GM12891 (cell line): ENCODE measurements around the gene PELI1.

Experiments
- PAX5 ChIP-seq: IDR thresholded peaks from 2 replicates; pipeline ENCODE4 v1.6.1; 2011; ENCODE audit warnings: low read length, moderate library complexity, mild to moderate bottlenecking; ENCODE audit not compliant: insufficient read depth, severe bottlenecking
- POLR2A ChIP-seq: IDR thresholded peaks from 2 replicates; pipeline ENCODE4 v1.6.1; 2011; ENCODE audit warnings: low read depth, low read length, control low read depth
- POLR2AphosphoS5 ChIP-seq: IDR thresholded peaks from 2 replicates; pipeline ENCODE4 v1.6.1; 2011; ENCODE audit warnings: low read depth, low read length, control low read depth
- TAF1 ChIP-seq: IDR thresholded peaks from 2 replicates; pipeline ENCODE4 v1.6.1; 2011; ENCODE audit warnings: low read depth, low read length, control low read depth

DNA sequence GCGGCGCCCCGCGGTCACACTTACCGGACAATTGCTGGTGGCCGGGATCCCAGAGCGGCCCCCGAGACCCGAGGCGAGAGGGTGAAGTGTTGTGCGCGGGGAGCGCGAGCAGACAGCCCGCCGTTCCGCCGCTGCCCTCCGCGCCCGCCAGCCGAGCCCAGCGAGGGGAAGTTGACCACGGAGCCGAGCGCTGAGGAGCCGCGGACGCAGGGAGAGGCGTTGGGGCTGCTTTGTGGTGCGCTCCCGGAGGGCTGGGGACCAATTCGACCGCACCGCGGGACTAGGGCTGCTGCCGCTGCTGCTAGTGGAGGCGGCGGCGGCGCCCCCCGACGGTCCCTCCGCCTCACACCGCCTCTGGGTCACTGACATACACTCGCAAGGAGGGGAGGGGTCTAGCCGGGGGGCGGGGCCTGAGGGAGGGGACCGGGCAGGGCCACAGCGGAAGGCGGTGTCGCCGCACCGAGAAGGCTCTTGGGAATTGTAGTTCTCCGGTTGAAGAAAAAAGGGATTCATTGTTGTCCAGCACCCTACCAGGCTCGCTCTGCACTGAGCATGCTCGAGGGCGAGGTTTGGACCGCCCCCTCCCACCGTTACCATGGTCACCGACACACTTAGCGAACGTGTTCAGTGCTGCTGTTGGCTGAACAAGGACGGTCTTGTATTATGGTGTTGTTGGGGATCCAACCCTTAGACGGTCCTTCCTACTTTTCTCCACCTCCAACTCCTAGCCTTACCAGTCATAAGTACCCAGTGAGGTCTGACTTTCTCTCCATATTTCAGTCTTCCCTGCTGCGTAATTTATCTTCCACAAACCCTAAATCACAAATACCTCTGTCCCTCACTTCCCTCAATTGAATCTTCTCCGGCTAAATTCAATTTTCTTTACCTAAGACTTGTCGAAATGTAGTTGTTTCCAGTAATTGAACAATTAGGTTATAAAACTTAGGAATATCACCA is at the start of gene PELI1:
- TF ChIP-seq PAX5 = no peak
- peak; percentile 89 for TF ChIP-seq POLR2A
- TF ChIP-seq TAF1 = peak; percentile 51; the same call in 1 of the 2 replicates
- TF ChIP-seq POLR2AphosphoS5 = peak; percentile 90
